HG02678 (cell line): ENCODE measurements around the gene ADAMTS6.
"Not testable (repeated sequence)": the region's sequence is repeated elsewhere in the genome, so short reads cannot be mapped to it uniquely, and the experiment has no call there.

Experiments used
- ATAC-seq: cut with Tn5 transposase; IDR thresholded peaks from one replicate; pipeline ENCODE4 v1.9.1; 2021; ENCODE audit warnings: mild to moderate bottlenecking, moderate library complexity; ENCODE audit not compliant: unreplicated experiment

ADAMTS6 gene, protein sequence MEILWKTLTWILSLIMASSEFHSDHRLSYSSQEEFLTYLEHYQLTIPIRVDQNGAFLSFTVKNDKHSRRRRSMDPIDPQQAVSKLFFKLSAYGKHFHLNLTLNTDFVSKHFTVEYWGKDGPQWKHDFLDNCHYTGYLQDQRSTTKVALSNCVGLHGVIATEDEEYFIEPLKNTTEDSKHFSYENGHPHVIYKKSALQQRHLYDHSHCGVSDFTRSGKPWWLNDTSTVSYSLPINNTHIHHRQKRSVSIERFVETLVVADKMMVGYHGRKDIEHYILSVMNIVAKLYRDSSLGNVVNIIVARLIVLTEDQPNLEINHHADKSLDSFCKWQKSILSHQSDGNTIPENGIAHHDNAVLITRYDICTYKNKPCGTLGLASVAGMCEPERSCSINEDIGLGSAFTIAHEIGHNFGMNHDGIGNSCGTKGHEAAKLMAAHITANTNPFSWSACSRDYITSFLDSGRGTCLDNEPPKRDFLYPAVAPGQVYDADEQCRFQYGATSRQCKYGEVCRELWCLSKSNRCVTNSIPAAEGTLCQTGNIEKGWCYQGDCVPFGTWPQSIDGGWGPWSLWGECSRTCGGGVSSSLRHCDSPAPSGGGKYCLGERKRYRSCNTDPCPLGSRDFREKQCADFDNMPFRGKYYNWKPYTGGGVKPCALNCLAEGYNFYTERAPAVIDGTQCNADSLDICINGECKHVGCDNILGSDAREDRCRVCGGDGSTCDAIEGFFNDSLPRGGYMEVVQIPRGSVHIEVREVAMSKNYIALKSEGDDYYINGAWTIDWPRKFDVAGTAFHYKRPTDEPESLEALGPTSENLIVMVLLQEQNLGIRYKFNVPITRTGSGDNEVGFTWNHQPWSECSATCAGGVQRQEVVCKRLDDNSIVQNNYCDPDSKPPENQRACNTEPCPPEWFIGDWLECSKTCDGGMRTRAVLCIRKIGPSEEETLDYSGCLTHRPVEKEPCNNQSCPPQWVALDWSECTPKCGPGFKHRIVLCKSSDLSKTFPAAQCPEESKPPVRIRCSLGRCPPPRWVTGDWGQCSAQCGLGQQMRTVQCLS (N-terminal part only)

DNA sequence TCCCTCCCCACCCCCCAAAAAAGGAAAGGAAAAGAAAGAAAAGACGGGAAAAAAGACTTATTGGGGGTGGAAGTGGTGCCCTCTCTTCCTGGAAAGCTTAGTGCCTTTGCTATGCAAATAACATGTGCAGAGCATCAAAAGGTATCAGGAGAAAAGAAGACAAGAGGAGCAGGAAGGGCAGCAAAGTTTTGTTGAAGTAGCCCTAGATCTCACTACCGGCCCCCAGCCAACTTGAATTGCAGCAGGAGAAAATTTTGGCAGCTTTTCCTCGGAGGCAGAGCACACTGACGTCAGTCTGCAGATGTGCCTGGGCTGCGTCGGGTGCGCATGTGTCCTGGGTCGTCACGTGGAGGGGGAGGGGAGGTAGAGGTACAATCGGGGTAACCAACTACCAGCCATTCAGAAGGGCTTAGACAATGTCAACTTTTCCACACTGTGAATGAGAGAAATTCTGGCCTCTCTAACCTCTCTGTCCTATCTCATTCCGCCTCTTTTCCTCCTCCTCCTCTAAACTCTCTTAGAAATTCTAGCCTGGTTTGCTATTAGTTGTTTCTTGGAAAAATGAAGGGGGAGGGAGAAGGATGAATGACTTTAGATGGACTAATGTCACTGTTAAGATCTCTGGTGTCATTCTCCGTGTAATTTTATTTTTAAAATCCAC lies at the start of gene ADAMTS6:
TSS of gene ADAMTS6 (minus strand) at position 286 of the 661 bp plus-strand sequence. CDS start 8,247 bp downstream, outside the sequence.
- ATAC-seq: peak; percentile 78

DNA sequence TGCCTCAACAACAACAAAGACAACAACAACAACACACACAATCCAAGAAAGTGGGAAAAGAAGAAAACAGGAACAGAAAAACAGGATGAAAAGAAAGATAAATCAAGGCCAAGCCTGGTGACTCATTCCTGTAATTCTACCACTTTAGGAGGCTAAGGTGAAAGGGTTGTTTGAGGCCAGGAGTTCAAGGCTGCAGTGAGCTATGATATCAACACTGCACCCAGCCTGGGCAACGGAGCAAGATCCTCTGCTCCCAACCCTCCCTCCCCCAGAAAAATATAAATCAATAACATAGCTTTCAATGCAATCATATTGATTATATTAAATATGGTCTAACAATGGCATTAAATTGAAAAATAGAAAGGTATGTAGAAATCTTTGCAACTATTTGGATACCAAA lies 49.2 kb upstream of the ADAMTS6 start:
- no peak for ATAC-seq

DNA sequence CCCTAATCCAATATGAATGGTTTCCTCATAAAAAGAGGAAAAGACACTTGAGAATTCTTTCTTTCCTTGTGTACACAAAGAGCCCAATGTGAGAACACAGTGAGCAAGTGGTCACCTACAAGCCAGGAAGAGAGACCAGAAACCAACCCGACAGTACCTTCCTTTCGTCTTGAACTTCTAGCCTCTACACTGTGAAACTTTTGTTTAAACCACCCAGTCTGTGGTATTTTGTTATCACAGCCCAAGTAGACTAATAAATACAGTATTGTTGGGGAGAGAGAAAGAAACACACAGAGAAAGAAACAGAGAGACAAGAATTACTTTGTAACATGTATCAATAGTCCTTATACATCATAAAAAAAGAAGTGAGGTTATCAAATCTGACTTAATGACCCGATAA lies 44.0 kb upstream of the ADAMTS6 start:
- ATAC-seq: no peak

DNA sequence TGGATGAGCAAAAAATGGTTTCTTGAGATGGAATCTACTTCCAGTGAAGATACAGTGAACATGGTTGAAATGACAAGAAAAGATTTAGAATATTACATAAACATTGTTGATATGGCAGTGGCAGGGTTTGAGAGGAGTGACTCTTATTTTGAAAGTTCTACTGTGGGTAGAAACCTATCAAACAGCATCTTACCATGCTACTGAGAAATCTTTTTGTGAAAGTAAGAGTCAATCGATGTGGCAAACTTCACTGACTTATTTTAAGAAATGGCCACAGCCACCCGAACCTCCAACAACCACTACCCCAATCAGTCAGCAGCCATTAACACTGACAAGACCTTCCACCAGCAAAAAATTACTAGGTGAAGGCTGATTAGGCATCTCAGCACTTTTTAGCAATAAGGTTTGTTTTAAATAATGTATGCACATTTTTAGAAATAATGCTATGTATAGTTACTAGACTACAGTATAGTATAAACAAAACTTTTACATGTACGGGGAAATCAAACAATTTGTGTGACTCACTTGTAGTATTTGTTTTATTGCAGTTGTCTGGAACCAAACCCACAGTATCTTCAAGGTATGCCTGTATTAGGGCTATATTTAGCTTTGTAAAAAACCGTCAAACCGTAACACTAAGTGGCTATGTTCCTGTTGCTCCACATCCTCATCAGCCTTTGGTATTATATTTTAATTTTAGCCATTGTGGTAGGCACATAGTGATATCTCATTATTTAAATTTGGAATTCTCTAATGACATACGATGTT lies 30.6 kb upstream of the ADAMTS6 start:
- ATAC-seq: no peak

DNA sequence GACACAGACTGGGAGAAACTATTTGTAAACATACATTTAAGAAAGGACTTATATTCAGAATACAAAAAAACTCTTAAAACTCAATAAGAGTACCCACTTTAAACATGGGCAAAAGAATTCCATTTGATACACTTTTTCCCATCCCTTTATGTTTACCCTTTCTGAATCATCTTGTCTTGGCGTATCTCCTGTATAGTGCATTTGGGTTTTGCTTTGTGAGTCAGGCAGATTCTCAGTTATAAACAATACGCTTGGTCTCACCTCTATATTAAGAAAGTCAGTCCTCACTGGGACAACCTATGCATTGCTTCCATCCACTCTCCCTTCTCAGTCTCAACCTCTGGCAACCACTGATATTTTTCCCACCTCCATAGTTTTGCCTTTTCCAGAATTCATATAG lies 27.3 kb upstream of the ADAMTS6 start:
- no peak for ATAC-seq

DNA sequence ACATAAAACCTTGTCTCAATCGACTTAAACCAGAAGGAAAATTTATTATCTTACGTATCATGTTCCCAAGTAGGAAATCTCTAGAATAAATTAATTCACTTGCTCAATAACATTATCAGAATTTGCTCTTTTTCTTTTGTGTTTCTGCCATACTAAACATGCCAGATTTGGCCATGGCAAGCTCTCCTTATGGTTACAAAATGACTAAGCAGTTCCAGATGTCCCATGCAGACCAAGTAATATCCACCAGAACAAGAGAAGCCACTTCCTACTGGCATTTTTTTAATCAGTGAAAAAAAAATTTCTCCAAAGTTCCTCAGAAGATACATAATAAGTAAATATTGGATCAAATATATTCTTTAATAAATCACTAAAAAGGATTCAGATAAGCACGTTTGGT lies 25.2 kb upstream of the ADAMTS6 start:
- ATAC-seq: no peak

DNA sequence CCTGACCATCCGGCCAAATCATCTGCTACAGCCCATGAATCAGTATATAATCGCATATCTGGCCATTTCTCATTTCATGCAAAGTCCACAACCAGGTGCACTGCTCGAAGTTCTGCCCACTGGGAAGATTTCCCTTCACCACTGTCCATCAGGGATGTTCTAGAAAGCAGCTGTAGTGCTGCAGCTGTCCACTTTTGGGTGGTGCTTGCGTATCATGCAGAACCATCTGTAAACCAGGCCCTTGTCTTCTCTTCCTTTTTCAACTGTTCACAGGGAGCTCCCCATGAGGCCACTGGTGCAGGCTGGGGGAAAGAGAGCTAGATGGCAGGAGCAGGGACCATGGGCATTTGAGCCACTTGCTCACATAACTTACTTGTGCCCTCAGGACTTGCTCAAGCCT lies 7.4 kb upstream of the ADAMTS6 start:
- ATAC-seq: no peak

DNA sequence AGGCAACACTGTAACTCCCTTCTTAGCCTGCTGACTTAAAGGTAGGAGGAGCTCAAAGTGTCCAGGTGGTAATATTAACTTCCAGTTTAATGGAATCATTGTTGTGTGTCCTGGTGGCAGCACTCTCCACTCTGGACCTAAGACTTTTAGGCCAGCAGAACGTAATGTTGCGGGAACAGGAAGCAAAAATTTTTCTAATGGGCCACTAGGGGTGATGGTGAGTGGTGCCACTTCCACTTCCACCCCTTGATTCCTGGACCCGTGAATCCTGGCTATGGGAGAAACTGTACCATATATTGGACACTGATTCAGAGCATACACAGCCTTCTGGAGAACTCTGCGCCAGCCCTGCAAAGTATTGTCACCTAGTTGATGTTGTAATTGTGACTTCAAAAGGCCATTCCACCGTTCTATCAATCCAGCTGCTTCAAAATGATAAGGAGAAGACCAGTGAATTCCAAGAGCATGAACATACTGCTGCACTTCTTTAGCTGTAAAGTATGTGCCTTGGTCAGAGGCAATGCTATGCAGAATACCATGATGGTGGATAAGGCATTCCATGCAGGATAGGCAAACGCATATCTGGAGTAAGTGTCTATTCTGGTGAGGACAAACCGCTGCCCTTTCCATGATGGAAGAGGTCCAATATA lies 6.4 kb upstream of the ADAMTS6 start:
- ATAC-seq: not testable (repeated sequence)

DNA sequence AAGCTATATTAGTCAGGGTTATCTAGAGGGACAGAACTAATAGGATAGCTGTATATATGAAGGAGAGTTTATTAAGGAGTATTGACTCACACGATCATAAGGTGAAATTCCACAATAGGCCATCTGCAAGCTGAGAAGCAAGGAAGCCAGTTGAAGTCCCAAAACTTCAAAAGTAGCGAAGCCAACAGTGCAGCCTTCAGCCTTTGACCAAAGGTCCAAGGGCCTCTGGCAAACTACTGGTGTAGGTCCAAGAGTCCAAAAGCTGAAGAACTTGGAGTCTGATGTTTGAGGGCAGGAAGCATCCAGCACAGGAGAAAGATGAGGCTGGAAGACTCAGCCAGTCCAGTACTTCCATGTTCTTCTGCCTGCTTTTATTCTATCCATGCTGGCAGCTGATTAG lies 5.1 kb upstream of the ADAMTS6 start:
- ATAC-seq: not testable (repeated sequence)

DNA sequence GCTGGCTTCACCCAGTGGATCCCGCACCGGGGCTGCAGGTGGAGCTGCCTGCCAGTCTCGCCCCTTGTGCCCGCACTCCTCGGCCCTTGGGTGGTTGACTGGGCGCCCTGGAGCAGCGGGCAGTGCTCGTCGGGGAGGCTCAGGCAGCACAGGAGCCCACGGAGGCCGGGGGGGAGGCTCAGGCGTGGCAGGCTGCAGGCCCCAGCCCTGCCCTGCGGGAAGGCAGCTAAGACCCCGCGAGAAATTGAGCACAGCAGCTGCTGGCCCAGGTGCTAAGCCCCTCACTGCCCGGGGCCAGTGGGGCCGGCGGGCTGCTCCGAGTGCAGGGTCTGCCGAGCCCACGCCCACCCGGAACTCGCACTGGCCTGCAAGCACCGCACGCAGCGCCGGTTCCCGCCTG lies 3.7 kb upstream of the ADAMTS6 start:
- no peak for ATAC-seq

DNA sequence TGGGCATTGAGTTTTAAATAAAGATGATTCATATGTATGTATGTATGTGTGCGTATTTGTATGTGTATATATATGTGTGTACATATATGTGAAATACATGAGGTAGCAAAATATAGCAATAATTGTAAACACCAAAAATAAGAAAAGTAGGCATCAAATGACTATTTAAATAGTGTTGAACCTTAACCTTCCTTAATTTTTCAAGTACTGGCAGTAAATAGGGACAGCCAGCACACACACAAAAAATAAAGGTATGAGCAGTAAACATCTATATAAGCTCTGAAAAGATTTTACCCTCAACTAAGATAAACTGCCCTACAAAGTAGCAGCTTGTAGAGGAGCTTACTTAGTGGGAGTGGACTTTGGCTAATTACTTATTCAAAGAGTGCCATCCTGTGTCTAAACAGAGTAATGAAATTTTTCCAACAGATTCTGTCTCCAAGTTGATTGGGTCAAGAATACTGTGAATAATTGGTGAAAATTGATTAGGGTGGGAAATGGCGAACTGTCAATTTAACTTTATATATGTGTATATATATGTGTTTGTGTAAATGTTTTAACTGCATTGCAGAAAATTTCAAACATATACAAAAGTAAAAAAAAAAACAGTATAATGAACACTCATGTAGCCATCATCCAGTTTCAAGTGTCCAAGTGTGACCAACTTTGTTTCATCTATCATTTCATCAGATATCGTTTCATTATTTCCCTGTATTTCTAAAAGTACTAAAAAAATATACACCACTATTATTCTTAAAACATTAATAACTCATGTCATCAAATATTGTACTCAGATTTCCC lies 2.0 kb upstream of the ADAMTS6 start:
- ATAC-seq: peak; percentile 58

DNA sequence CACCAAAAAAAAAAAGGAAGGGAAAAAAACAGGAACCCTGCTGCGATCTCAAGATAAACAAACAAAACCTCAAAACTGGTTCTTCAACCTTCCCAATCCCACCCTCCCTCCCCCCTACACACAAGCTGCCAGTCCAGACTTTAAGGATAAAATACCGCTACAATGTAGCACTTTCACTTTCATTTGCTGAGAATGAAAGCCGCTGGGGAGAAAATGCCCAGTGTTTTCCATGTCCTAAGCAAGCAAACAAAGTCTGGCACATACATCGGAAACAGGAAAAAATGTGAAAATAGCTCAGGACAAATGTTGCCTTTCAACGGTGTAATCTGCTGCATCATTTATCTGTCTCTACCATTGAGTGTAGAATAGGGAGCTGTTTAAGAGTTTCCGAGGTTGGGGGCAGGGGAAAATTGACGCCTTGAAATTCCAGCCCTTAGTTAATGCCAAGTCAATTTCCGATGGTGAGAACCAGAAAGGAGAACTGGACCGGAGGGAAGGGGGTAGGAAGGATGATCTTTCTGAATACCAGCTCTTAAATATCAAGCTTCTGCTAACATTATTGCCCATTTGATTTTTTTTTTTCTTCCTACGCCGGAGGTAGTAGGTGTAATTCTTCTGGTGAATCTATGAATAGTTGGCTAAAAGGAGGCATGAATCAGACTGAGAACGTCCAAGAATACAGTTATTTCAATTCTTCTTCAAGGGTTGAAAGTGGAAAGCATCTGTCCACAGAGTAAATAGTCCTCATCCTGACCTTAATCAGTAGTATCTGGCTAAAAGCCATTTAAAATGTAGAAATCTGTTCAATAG lies 1.2 kb upstream of the ADAMTS6 start:
- ATAC-seq: no peak

DNA sequence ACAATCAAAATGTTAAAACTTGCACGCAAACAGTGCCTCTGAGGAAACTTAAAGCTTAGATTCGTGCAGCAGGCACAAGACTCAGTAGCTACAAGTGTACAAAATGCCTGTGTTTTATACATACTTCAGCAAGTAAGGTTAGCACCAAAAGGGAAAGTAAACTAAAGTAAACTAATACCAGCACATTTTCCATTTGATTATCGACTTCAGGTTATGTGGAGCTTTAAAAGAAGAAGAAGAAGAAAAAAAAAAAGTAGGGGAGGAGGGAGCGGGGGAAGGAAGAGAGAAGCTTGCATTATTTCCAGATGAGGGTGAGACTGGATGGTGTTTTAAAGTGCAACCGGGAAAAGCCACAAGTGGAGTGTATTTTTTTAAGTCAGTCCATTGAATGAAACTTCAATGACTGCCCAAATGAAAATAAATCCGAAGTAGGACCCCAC lies 596 bp upstream of the ADAMTS6 start:
- ATAC-seq: no peak

DNA sequence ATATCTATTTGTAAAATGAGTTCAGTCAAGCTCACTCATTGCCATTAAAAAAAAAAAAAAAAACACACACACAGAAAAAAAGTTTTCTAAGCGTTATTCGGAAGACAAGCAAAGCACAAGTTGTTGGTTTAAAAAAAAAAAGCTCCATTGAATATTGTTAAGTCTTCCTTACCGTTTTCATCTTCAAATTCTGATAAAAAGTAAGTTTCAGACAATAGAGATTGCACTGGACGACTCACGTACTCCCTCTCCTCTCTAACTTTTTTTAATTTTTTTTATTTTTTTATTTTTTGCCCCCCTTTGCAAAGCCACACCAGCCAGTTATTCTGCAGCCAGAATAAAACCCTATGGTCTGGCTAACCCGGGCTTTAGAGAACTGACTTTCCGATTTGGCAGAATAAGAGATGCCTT lies 544 bp downstream of the ADAMTS6 start:
- ATAC-seq: peak; percentile 15

DNA sequence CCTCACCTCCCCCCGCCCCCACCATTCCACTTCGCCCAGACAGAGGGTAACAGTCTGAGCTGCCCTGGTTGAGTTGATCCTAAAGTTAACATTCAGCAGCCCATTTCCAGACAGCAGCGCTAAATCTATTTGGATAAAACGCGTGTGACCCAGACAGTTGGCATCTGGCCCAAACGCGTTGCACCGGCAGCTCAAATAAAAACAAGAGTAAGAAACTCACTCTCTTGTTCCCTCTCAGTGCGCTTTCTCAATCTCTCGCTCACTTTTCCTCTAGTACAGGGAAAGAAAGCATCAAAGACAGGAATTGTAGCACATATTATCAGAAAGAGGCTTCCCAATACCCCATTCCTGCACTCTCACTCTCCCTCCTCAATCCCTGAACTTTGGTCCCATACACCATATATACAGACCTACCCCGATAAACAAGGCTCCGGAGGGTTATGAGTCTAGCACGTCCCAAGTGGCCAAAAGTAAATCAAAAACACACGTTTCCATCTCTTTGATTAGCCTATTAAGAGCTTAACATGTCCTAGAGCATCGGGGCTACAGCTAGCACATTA lies 1.3 kb downstream of the ADAMTS6 start:
- ATAC-seq: peak; percentile 22

DNA sequence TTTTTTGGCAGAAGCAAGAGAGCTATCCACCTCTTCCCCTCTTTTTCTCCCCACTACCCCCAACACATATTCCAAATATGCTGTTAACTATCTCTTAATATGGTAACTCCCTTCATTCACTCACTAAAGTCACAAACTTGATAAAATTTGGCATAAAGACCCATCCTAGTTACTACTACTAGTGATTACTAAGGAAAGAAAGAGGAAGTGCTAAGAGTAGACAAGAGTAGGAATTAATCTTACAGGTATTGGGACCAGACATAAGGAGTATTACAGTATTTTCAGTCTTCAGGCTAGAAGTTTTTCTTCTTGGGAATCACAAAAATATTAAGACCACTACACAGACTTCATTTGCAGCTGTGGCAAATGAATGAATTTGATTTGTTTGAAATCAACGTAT lies 2.2 kb downstream of the ADAMTS6 start:
- no peak for ATAC-seq

DNA sequence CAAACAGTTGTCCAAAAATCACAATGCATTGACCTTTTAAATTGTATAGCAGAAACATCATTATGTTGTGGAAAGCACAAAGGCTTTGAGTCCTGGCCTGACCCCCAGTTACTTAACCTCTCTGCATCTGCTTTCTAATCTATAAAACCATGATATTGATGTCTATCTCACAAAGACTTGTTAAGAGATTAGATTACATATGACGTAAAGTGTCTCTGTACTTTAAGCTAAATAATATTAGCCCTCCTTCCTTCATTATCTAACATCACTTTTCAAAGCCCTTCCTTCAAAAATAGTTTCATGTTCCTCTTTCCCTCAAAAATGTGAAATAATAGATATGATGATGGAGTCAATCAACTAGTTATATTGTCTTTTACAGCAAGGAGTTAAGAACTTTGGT lies 3.4 kb downstream of the ADAMTS6 start:
- ATAC-seq: no peak

DNA sequence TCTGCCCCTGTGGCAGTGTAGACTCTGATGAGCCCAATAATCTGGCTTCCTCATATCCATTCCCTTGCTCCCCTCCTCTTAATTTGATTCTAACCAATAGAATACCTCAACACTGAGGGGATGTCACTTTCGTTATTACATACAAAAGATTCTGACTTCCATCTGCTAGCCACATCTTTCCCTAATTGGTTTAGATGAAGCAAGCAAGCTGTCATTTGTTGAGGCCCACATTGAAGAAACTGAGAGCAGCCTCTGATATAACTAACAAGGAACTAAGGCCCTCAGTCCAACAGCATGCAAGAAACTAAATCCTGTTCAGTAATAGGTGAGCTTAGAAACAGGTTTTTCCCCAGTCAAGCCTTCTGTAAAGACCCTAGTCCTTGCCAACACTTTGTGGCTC lies 5.8 kb downstream of the ADAMTS6 start:
- ATAC-seq: no peak
